Activated CD8-positive, alpha-beta T cell treated with anti-CD3 and anti-CD28 coated beads, Interleukin-2, amount 10 ng/mL, durations not matched to agents 7 days and 5 days (primary cell): ENCODE data around the gene RBM12. TPM values are rescaled to one million over a fixed set of nuclear protein-coding genes. Genes with fewer than 3 reads are reported as not detected.
"Not testable (repeated sequence)": the region's sequence is repeated elsewhere in the genome, so short reads cannot be mapped to it uniquely, and the experiment has no call there.

Experiments
- ATAC-seq: fragments of 150-1000 bp; cut with Tn5 transposase; one replicate; pipeline ENCODE4 v1.10.0; 2021; ENCODE audit warnings: moderate library complexity
- CTCF ChIA-PET: fragments of 350-600 bp; sonication (Branson Sonifier 250); formaldehyde crosslinking; loops from one replicate; lab custom pipeline; 2021; ENCODE audit warnings: antibody characterized with exemption; lab: Charles Lee
- POLR2A ChIA-PET: fragments of 350-600 bp; sonication (Branson Sonifier 250); formaldehyde crosslinking; loops from one replicate; lab custom pipeline; 2021; ENCODE audit warnings: antibody characterized with exemption; lab: Charles Lee
- DNase-seq: peaks from one replicate; pipeline ENCODE4 v3.0.0-alpha.2; 2020
- H3K27ac Mint-ChIP-seq: one replicate; pipeline ENCODE4 v1.8.0; 2021; ENCODE audit warnings: mild to moderate bottlenecking, mixed read lengths
- H3K27me3 Mint-ChIP-seq: one replicate; pipeline ENCODE4 v1.8.0; 2021; ENCODE audit warnings: low read depth, mixed read lengths
- H3K36me3 Mint-ChIP-seq: one replicate; pipeline ENCODE4 v1.8.0; 2021; ENCODE audit warnings: low read depth, mixed read lengths
- H3K4me1 Mint-ChIP-seq: one replicate; pipeline ENCODE4 v1.8.0; 2021; ENCODE audit warnings: low read depth, mixed read lengths
- H3K4me3 Mint-ChIP-seq: one replicate; pipeline ENCODE4 v1.8.0; 2021; ENCODE audit warnings: mild to moderate bottlenecking, mixed read lengths
- H3K9me3 Mint-ChIP-seq: one replicate; pipeline ENCODE4 v1.8.0; 2022; ENCODE audit warnings: mixed read lengths; ENCODE audit not compliant: insufficient read depth
- total RNA-seq, 2 experiments: library from RNA; stranded (reverse); gene quantifications; one replicate each; pipeline ENCODE4 v1.2.3, GENCODE V29; 2021

The RBM12 gene
- total RNA-seq, result 100 to 1,000 TPM; 112 to 119 TPM

- H3K27me3 Mint-ChIP-seq, result no peaks in the 10 kb centered on the region
- ATAC-seq, result peak; percentile 80
- peaks cover 47% of the 10 kb centered on the region for H3K36me3 Mint-ChIP-seq
- H3K9me3 Mint-ChIP-seq, result no peaks in the 10 kb centered on the region
- DNase-seq, result peak; percentile 96
- ChIA-PET CTCF (interaction anchor here (1.1 to 5.3 kb wide), 9 partner anchors 11 to 289 kb away, joined by 3 to 19 read pairs (median 4); partner anchors contain the start of genes NFS1, ROMO1 and SCAND1), POLR2A (interaction anchor here (0.6 to 4.6 kb wide), 21 partner anchors 9 to 289 kb away, joined by 3 to 72 read pairs (median 5); partner anchors contain the start of genes CEP250, NFS1, RBM39 and ROMO1)
- H3K4me3 Mint-ChIP-seq, result peak within 1 kb of the TSS; percentile 96
- H3K27ac Mint-ChIP-seq, result peak within 1 kb of the TSS; percentile 99
- H3K4me1 Mint-ChIP-seq, result peaks cover 38% of the 10 kb centered on the region
Observed at GRCh38 chr20:35664466-35665206, at the start of gene RBM12, which contains the start of gene CPNE1. TSS of gene RBM12 (minus strand) at chr20:35664900. CDS start at chr20:35655322, 9,578 bp downstream. TSS of gene CPNE1 (minus strand) at chr20:35664900. CDS start at chr20:35632923, 31,977 bp downstream.

- Mint-ChIP-seq H3K4me3 (no peak overlapping the region), H3K27ac (no peak overlapping the region), H3K9me3 (no peaks in the 10 kb centered on the region), H3K4me1 (peaks cover 48% of the 10 kb centered on the region), H3K27me3 (no peaks in the 10 kb centered on the region), H3K36me3 (peaks cover 71% of the 10 kb centered on the region)
- CTCF ChIA-PET, result interaction anchor here (0.8 kb wide), 1 partner anchor 16 kb away, joined by 4 read pairs; no protein-coding TSS in a partner anchor
- POLR2A ChIA-PET, result interaction anchor here (0.6 to 1.1 kb wide), 4 partner anchors 11 to 37 kb away, joined by 3 to 5 read pairs (median 3); partner anchors contain the start of genes NFS1 and ROMO1
- DNase-seq (no peak), ATAC-seq (no peak)
Observed at GRCh38 chr20:35714127-35714526, 49.4 kb upstream of the RBM12 start.

GRCh38 chr20:35713120-35713519 lies 48.4 kb upstream of the RBM12 start:
- CTCF ChIA-PET, H3K9me3 Mint-ChIP-seq, ATAC-seq, H3K4me3 Mint-ChIP-seq, DNase-seq, H3K27me3 Mint-ChIP-seq: not testable (repeated sequence)
- Mint-ChIP-seq H3K36me3 (peaks cover 71% of the 10 kb centered on the region), H3K27ac (peak overlapping the region; percentile 68), H3K4me1 (peaks cover 49% of the 10 kb centered on the region)
- POLR2A ChIA-PET, result interaction anchor here (1.1 to 1.3 kb wide), 2 partner anchors 10 to 29 kb away, joined by 4 read pairs; partner anchors contain the start of gene RBM39

GRCh38 chr20:35711588-35712209 lies 47.0 kb upstream of the RBM12 start:
- H3K9me3 Mint-ChIP-seq, result no peaks in the 10 kb centered on the region
- no peak for DNase-seq
- peaks cover 49% of the 10 kb centered on the region for H3K4me1 Mint-ChIP-seq
- ChIA-PET POLR2A (interaction anchor here (0.6 to 2.0 kb wide), 5 partner anchors 9 to 270 kb away, joined by 3 to 9 read pairs (median 5); partner anchors contain the start of gene RBM39), CTCF (interaction anchor here (0.7 to 1.6 kb wide), 6 partner anchors 8 to 96 kb away, joined by 3 to 6 read pairs (median 3); partner anchors contain the start of genes RBM39 and SPAG4)
- H3K4me3 Mint-ChIP-seq, result peak overlapping the region; percentile 53
- ATAC-seq, result no peak
- no peaks in the 10 kb centered on the region for H3K27me3 Mint-ChIP-seq
- peaks cover 69% of the 10 kb centered on the region for H3K36me3 Mint-ChIP-seq
- H3K27ac Mint-ChIP-seq, result peak overlapping the region; percentile 81

GRCh38 chr20:35710884-35711587 lies 46.3 kb upstream of the RBM12 start:
- ChIA-PET CTCF (interaction anchor here (0.6 to 1.6 kb wide), 8 partner anchors 9 to 236 kb away, joined by 3 to 6 read pairs (median 3); partner anchors contain the start of genes RBM39 and SPAG4), POLR2A (interaction anchor here (0.6 to 2.0 kb wide), 4 partner anchors 9 to 269 kb away, joined by 3 to 9 read pairs (median 6); no protein-coding TSS in a partner anchor)
- Mint-ChIP-seq H3K27me3 (no peaks in the 10 kb centered on the region), H3K27ac (peak overlapping the region; percentile 81), H3K4me3 (peak overlapping the region; percentile 53), H3K4me1 (peaks cover 46% of the 10 kb centered on the region), H3K36me3 (peaks cover 67% of the 10 kb centered on the region), H3K9me3 (no peaks in the 10 kb centered on the region)
- no peak for ATAC-seq
- DNase-seq, result no peak

- Mint-ChIP-seq H3K27ac (no peak overlapping the region), H3K4me1 (peaks cover 45% of the 10 kb centered on the region), H3K36me3 (peaks cover 68% of the 10 kb centered on the region), H3K27me3 (no peaks in the 10 kb centered on the region), H3K9me3 (no peaks in the 10 kb centered on the region), H3K4me3 (no peak overlapping the region)
- CTCF ChIA-PET, result interaction anchor here (0.9 to 1.6 kb wide), 3 partner anchors 30 to 244 kb away, joined by 3 to 6 read pairs (median 3); partner anchors contain the start of gene SCAND1
- ATAC-seq (no peak), DNase-seq (no peak)
- POLR2A ChIA-PET, result interaction anchor here (1.3 to 2.0 kb wide), 2 partner anchors 10 to 32 kb away, joined by 8 to 9 read pairs; partner anchors contain the start of gene RBM39
Observed at GRCh38 chr20:35710039-35710438, 45.3 kb upstream of the RBM12 start.

- no peaks in the 10 kb centered on the region for H3K9me3 Mint-ChIP-seq
- H3K4me3 Mint-ChIP-seq, result no peak overlapping the region
- peak overlapping the region; percentile 40 for H3K27ac Mint-ChIP-seq
- no peaks in the 10 kb centered on the region for H3K27me3 Mint-ChIP-seq
- ATAC-seq (no peak), DNase-seq (no peak)
- POLR2A ChIA-PET, result interaction anchor here (1.3 kb wide), 1 partner anchor 33 kb away, joined by 8 read pairs; the partner anchor contains the start of gene RBM39
- peaks cover 47% of the 10 kb centered on the region for H3K4me1 Mint-ChIP-seq
- peaks cover 72% of the 10 kb centered on the region for H3K36me3 Mint-ChIP-seq
- CTCF ChIA-PET, result interaction anchor here (0.9 kb wide), 1 partner anchor 245 kb away, joined by 3 read pairs; the partner anchor contains the start of gene SCAND1
Observed at GRCh38 chr20:35709259-35709658, 44.6 kb upstream of the RBM12 start.

GRCh38 chr20:35708502-35708901 lies 43.8 kb upstream of the RBM12 start:
- Mint-ChIP-seq H3K27ac (no peak overlapping the region), H3K4me1 (peaks cover 45% of the 10 kb centered on the region), H3K27me3 (no peaks in the 10 kb centered on the region), H3K4me3 (no peak overlapping the region), H3K36me3 (peaks cover 76% of the 10 kb centered on the region), H3K9me3 (no peaks in the 10 kb centered on the region)
- ChIA-PET POLR2A (interaction anchor here (1.1 to 1.7 kb wide), 4 partner anchors 9 to 34 kb away, joined by 3 to 7 read pairs (median 6); partner anchors contain the start of genes NFS1, RBM39 and ROMO1), CTCF (interaction anchor here (1.0 to 1.1 kb wide), 2 partner anchors 107 to 176 kb away, joined by 3 read pairs; no protein-coding TSS in a partner anchor)
- ATAC-seq, result no peak
- DNase-seq, result no peak

- not testable (repeated sequence) for ATAC-seq, H3K4me3 Mint-ChIP-seq, H3K27me3 Mint-ChIP-seq, H3K27ac Mint-ChIP-seq, DNase-seq, H3K9me3 Mint-ChIP-seq
- Mint-ChIP-seq H3K36me3 (peaks cover 80% of the 10 kb centered on the region), H3K4me1 (peaks cover 41% of the 10 kb centered on the region)
- CTCF ChIA-PET, result interaction anchor here (1.4 kb wide), 1 partner anchor 33 kb away, joined by 3 read pairs; no protein-coding TSS in a partner anchor
- POLR2A ChIA-PET, result interaction anchor here (1.1 to 1.7 kb wide), 3 partner anchors 12 to 88 kb away, joined by 3 to 7 read pairs (median 4); partner anchors contain the start of gene RBM39
Observed at GRCh38 chr20:35706591-35707529, 42.2 kb upstream of the RBM12 start.
